Naive thymus-derived CD4-positive, alpha-beta T cell (primary cell): ENCODE measurements around the gene NDUFS2. TPM values are rescaled to one million over a fixed set of nuclear protein-coding genes. Genes with fewer than 3 reads are reported as not detected.
"Not testable (repeated sequence)": the region's sequence is repeated elsewhere in the genome, so short reads cannot be mapped to it uniquely, and the experiment has no call there.

ENCODE experiments used
- ATAC-seq: fragments of 150-1000 bp; cut with Tn5 transposase; 2 replicates; pipeline ENCODE4 v1.10.0; 2021; ENCODE audit warnings: mild to moderate bottlenecking, moderate library complexity
- CTCF ChIA-PET: fragments of 350-600 bp; sonication (Branson Sonifier 250); formaldehyde crosslinking; loops from one replicate; lab custom pipeline; 2021; ENCODE audit warnings: antibody characterized with exemption; lab: Charles Lee
- POLR2A ChIA-PET: fragments of 350-600 bp; sonication (Branson Sonifier 250); formaldehyde crosslinking; loops from one replicate; lab custom pipeline; 2021; ENCODE audit warnings: antibody characterized with exemption, inconsistent platforms; lab: Charles Lee
- DNase-seq, 9 donors: peaks; one replicate each; pipeline versions ENCODE4 v3.0.0 to v3.0.0-alpha.2; 2020 to 2022; ENCODE audit warnings: mixed read lengths in 1 of 9
- H3K27ac ChIP-seq: one replicate; pipeline ENCODE4 v1.7.0; 2013; ENCODE audit warnings: mild to moderate bottlenecking, low read depth, low read length, moderate library complexity
- H3K27me3 ChIP-seq, 2 donors: one replicate each; pipeline ENCODE4 v1.7.0; 2013; ENCODE audit warnings: low read length in 2 of 2, mild to moderate bottlenecking in 2 of 2, moderate library complexity in 2 of 2; ENCODE audit not compliant: control insufficient read depth in 2 of 2, insufficient read depth in 2 of 2
- H3K36me3 ChIP-seq, 3 experiments: 1 replicate in 2 of 3; 2 replicates in 1 of 3; pipeline ENCODE4 v1.7.0; 2013; ENCODE audit warnings: low read length in 3 of 3, mild to moderate bottlenecking in 3 of 3, moderate library complexity in 1 of 3; ENCODE audit not compliant: insufficient read depth in 3 of 3, control insufficient read depth in 2 of 3
- H3K4me1 ChIP-seq, 2 donors: one replicate each; pipeline ENCODE4 v1.7.0; 2013; ENCODE audit warnings: low read length in 2 of 2, mild to moderate bottlenecking in 2 of 2, moderate library complexity in 1 of 2; ENCODE audit not compliant: control insufficient read depth in 2 of 2, insufficient read depth in 2 of 2
- H3K4me3 ChIP-seq: 2 replicates; pipeline ENCODE4 v1.7.0; 2013; ENCODE audit warnings: mild to moderate bottlenecking, low read length
- H3K9me3 ChIP-seq, 3 experiments: 1 replicate in 2 of 3; 2 replicates in 1 of 3; pipeline ENCODE4 v1.7.0; 2013; ENCODE audit warnings: low read length in 3 of 3; ENCODE audit not compliant: control insufficient read depth in 2 of 3
- H3K27ac Mint-ChIP-seq, 9 donors: one replicate each; pipeline ENCODE4 v1.8.0; 2020 to 2022; ENCODE audit warnings: mixed read lengths in 9 of 9, mild to moderate bottlenecking in 8 of 9, moderate library complexity in 5 of 9, inconsistent platforms in 2 of 9
- H3K27me3 Mint-ChIP-seq, 5 donors: one replicate each; pipeline ENCODE4 v1.8.0; 2021 to 2022; ENCODE audit warnings: mixed read lengths in 5 of 5, mild to moderate bottlenecking in 1 of 5
- H3K36me3 Mint-ChIP-seq, 5 donors: one replicate each; pipeline ENCODE4 v1.8.0; 2020 to 2022; ENCODE audit warnings: mixed read lengths in 5 of 5, mild to moderate bottlenecking in 3 of 5, inconsistent platforms in 1 of 5
- H3K4me1 Mint-ChIP-seq, 7 donors: one replicate each; pipeline ENCODE4 v1.8.0; 2020 to 2022; ENCODE audit warnings: mixed read lengths in 7 of 7, mild to moderate bottlenecking in 3 of 7, inconsistent platforms in 1 of 7
- H3K4me3 Mint-ChIP-seq, 10 donors: one replicate each; pipeline ENCODE4 v1.8.0; 2020 to 2022; ENCODE audit warnings: mild to moderate bottlenecking in 10 of 10, mixed read lengths in 10 of 10, moderate library complexity in 6 of 10, inconsistent platforms in 2 of 10
- H3K9me3 Mint-ChIP-seq, 11 donors: one replicate each; pipeline ENCODE4 v1.8.0; 2020 to 2022; ENCODE audit warnings: mixed read lengths in 11 of 11, mild to moderate bottlenecking in 4 of 11, inconsistent platforms in 1 of 11, moderate library complexity in 1 of 11
- intact Hi-C, 2 donors: fragments of 100-400 bp; cut with micrococcal nuclease; formaldehyde crosslinking; loops; one replicate each; pipeline ENCODE4 v1.15.1; 2023
- polyA plus RNA-seq, 2 donors: library from polyadenylated mRNA; unstranded; fragments of 300-500 nt; fragmentation: Illumina TruSeq; gene quantifications; one replicate each; pipeline ENCODE4 v1.2.3, GENCODE V29; 2021
- total RNA-seq, 6 experiments: library from RNA in 5 of 6; stranded (reverse) in 5 of 6; gene quantifications; 1 replicate in 5 of 6; 2 replicates in 1 of 6; pipeline ENCODE4 v1.2.3 and lab custom pipeline; 2021 to 2026

NDUFS2 gene
- total and polyA plus RNA-seq, 7 experiments from 2014 or later: 64.1 to 131 (median 94.6) TPM

GRCh38 chr1:161242313-161242712 lies 40.1 kb downstream of the NDUFS2 start:
- ATAC-seq (peak; percentile 31), DNase-seq (no peak)
- H3K36me3 Mint-ChIP-seq: peaks cover 0 to 5% (median 0%) of the 10 kb centered on the region in 5 donors
- peaks cover 0 to 1% (median 0%) of the 10 kb centered on the region in 7 donors for H3K4me1 Mint-ChIP-seq
- Histone ChIP-seq H3K9me3 (no peaks in the 10 kb centered on the region), H3K36me3 (no peaks in the 10 kb centered on the region), H3K27me3 (no peaks in the 10 kb centered on the region), H3K27ac (no peak overlapping the region), H3K4me3 (no peak overlapping the region), H3K4me1 (no peaks in the 10 kb centered on the region)
- H3K27ac Mint-ChIP-seq: no peak overlapping the region
- H3K4me3 Mint-ChIP-seq: no peak overlapping the region
- H3K27me3 Mint-ChIP-seq: peaks cover 0 to 14% (median 9%) of the 10 kb centered on the region in 5 donors
- POLR2A ChIA-PET: no interaction called here
- H3K9me3 Mint-ChIP-seq: peaks cover 0 to 1% (median 0%) of the 10 kb centered on the region in 11 donors
- intact Hi-C loops: no loop called here
- CTCF ChIA-PET: no interaction called here

- H3K4me3 Mint-ChIP-seq: no peak overlapping the region
- H3K27me3 ChIP-seq: no peaks in the 10 kb centered on the region
- H3K9me3 Mint-ChIP-seq: peaks cover 0 to 3% (median 0%) of the 10 kb centered on the region in 11 donors
- no peak overlapping the region for H3K27ac ChIP-seq
- H3K27ac Mint-ChIP-seq: no peak overlapping the region
- no peaks in the 10 kb centered on the region for H3K4me1 ChIP-seq
- no peaks in the 10 kb centered on the region for H3K9me3 ChIP-seq
- H3K27me3 Mint-ChIP-seq: peaks cover 0 to 14% (median 8%) of the 10 kb centered on the region in 5 donors
- DNase-seq: no peak
- intact Hi-C loops: no loop called here
- ChIA-PET POLR2A (no interaction called here), CTCF (interaction anchor here (0.6 kb wide), 1 partner anchor 46 kb away, joined by 3 read pairs; no protein-coding TSS in a partner anchor)
- H3K4me1 Mint-ChIP-seq: peaks cover 0 to 1% (median 0%) of the 10 kb centered on the region in 7 donors
- peaks cover 0 to 5% (median 0%) of the 10 kb centered on the region in 5 donors for H3K36me3 Mint-ChIP-seq
- no peak overlapping the region for H3K4me3 ChIP-seq
- H3K36me3 ChIP-seq: no peaks in the 10 kb centered on the region
- ATAC-seq: no peak
These were observed 42.7 kb downstream of the NDUFS2 start for GRCh38 chr1:161244888-161245287.

GRCh38 chr1:161250100-161250499 lies 47.9 kb downstream of the NDUFS2 start:
- H3K9me3 ChIP-seq, intact Hi-C loops, H3K27me3 ChIP-seq, H3K27me3 Mint-ChIP-seq, H3K9me3 Mint-ChIP-seq, H3K4me3 ChIP-seq, H3K4me1 Mint-ChIP-seq, DNase-seq, H3K27ac Mint-ChIP-seq, H3K36me3 Mint-ChIP-seq, H3K36me3 ChIP-seq, ATAC-seq, POLR2A ChIA-PET, H3K27ac ChIP-seq, H3K4me1 ChIP-seq, H3K4me3 Mint-ChIP-seq: not testable (repeated sequence)
- CTCF ChIA-PET: interaction anchor here (0.7 to 1.1 kb wide), 2 partner anchors 41 to 132 kb away, joined by 3 to 4 read pairs; no protein-coding TSS in a partner anchor

- Histone ChIP-seq H3K4me1 (no peaks in the 10 kb centered on the region), H3K36me3 (no peaks in the 10 kb centered on the region), H3K9me3 (no peaks in the 10 kb centered on the region), H3K4me3 (no peak overlapping the region), H3K27me3 (no peaks in the 10 kb centered on the region), H3K27ac (no peak overlapping the region)
- ATAC-seq (no peak), DNase-seq (no peak)
- Mint-ChIP-seq H3K9me3 (peaks cover 0 to 10% (median 5%) of the 10 kb centered on the region in 11 donors), H3K36me3 (peaks cover 0 to 8% (median 0%) of the 10 kb centered on the region in 5 donors), H3K4me3 (no peak overlapping the region), H3K27me3 (peaks cover 0 to 11% (median 7%) of the 10 kb centered on the region in 5 donors), H3K27ac (no peak overlapping the region), H3K4me1 (no peaks in the 10 kb centered on the region)
- ChIA-PET POLR2A (no interaction called here), CTCF (no interaction called here)
- intact Hi-C loops: no loop called here
These were observed 48.7 kb downstream of the NDUFS2 start for GRCh38 chr1:161250829-161251228.

- Histone ChIP-seq H3K4me3 (no peak overlapping the region), H3K9me3 (peaks cover 0 to under 1% (median 0%) of the 10 kb centered on the region in 3 experiments), H3K4me1 (no peaks in the 10 kb centered on the region), H3K27me3 (no peaks in the 10 kb centered on the region), H3K36me3 (no peaks in the 10 kb centered on the region), H3K27ac (no peak overlapping the region)
- Mint-ChIP-seq H3K27ac (no peak overlapping the region), H3K27me3 (peaks cover 0 to 17% (median 11%) of the 10 kb centered on the region in 5 donors), H3K4me3 (no peak overlapping the region), H3K4me1 (no peaks in the 10 kb centered on the region), H3K9me3 (peaks cover 0 to 15% (median 11%) of the 10 kb centered on the region in 11 donors), H3K36me3 (peaks cover 0 to 13% (median 0%) of the 10 kb centered on the region in 5 donors)
- POLR2A ChIA-PET: no interaction called here
- ATAC-seq: no peak
- no peak for DNase-seq
- CTCF ChIA-PET: no interaction called here
- intact Hi-C loops: no loop called here
These were observed 49.4 kb downstream of the NDUFS2 start for GRCh38 chr1:161251579-161251978.

GRCh38 chr1:161255302-161255701 lies 53.1 kb downstream of the NDUFS2 start:
- H3K4me1 ChIP-seq, ATAC-seq, H3K27ac ChIP-seq, POLR2A ChIA-PET, DNase-seq, intact Hi-C loops, H3K4me3 Mint-ChIP-seq, H3K4me3 ChIP-seq, H3K36me3 ChIP-seq: not testable (repeated sequence)
- Mint-ChIP-seq H3K36me3 (peaks cover 8 to 19% (median 14%) of the 10 kb centered on the region in 5 donors), H3K27me3 (peaks cover 32 to 50% (median 40%) of the 10 kb centered on the region in 5 donors), H3K9me3 (peaks cover 8 to 34% (median 25%) of the 10 kb centered on the region in 11 donors), H3K4me1 (peaks cover 6 to 20% (median 14%) of the 10 kb centered on the region in 7 donors), H3K27ac (peak overlapping the region in 1 of 9 donors; percentile 25)
- peaks cover 0 to 10% (median 0%) of the 10 kb centered on the region in 3 experiments for H3K9me3 ChIP-seq
- H3K27me3 ChIP-seq: peaks cover 0 to 13% of the 10 kb centered on the region in 2 donors
- CTCF ChIA-PET: interaction anchor here (0.6 kb wide), 1 partner anchor 36 kb away, joined by 4 read pairs; no protein-coding TSS in a partner anchor
